Panc1 (cell line): ENCODE data around the gene NR1I3. TPM values are rescaled to one million over a fixed set of nuclear protein-coding genes. Genes with fewer than 3 reads are reported as not detected.

Source experiments
- ATAC-seq: fragments of 200-7000 bp; cut with Tn5 transposase; 2 replicates; pipeline ENCODE4 v1.9.1; 2020; ENCODE audit warnings: mild to moderate bottlenecking, moderate library complexity
- BruUV-seq: library from RNA; stranded (reverse); fragments of 400-500 nt; replicated peaks from 2 replicates; lab custom pipeline; 2021; lab: Mats Ljungman, UMichigan
- CTCF ChIA-PET: fragments of 300-600 bp; sonication (Branson Sonifier 250); formaldehyde crosslinking; loops from one replicate; lab custom pipeline; 2022; ENCODE audit warnings: antibody characterized with exemption; lab: Charles Lee
- POLR2A ChIA-PET: fragments of 300-600 bp; sonication (Branson Sonifier 250); formaldehyde crosslinking; loops from one replicate; lab custom pipeline; 2022; ENCODE audit warnings: antibody characterized with exemption; lab: Charles Lee
- DNase-seq: peaks from one replicate; pipeline ENCODE4 v3.0.0-alpha.2; 2010; ENCODE audit warnings: low read depth, low spot score
- H3K27ac ChIP-seq: 2 replicates; pipeline ENCODE4 v1.5.1; 2011; ENCODE audit warnings: mild to moderate bottlenecking, low read length, inconsistent platforms
- H3K27me3 ChIP-seq: fragments of 200-500 bp; sonication (Bioruptor generic); 2 replicates; pipeline ENCODE4 v1.6.0; 2014; ENCODE audit warnings: low read length, inconsistent platforms; ENCODE audit not compliant: control insufficient read depth, insufficient read depth
- H3K36me3 ChIP-seq: fragments of 200-500 bp; sonication (Bioruptor generic); 2 replicates; pipeline ENCODE4 v1.5.1; 2014; ENCODE audit warnings: inconsistent platforms, mild to moderate bottlenecking, low read length, moderate library complexity; ENCODE audit not compliant: control insufficient read depth, insufficient read depth
- H3K4me1 ChIP-seq: 2 replicates; pipeline ENCODE4 v1.5.1; 2011; ENCODE audit warnings: inconsistent platforms, mild to moderate bottlenecking, low read length, moderate library complexity; ENCODE audit not compliant: control insufficient read depth, insufficient read depth
- H3K4me3 ChIP-seq, 2 experiments: 2 replicates each; pipeline ENCODE4 v1.5.1; 2011 to 2012; ENCODE audit warnings: low read depth in 2 of 2, low read length in 2 of 2, mild to moderate bottlenecking in 2 of 2, inconsistent platforms in 1 of 2, moderate library complexity in 1 of 2
- H3K9me3 ChIP-seq: fragments of 200-500 bp; sonication (Bioruptor generic); 2 replicates; pipeline ENCODE4 v1.5.1; 2014; ENCODE audit warnings: low read depth, mild to moderate bottlenecking, inconsistent platforms, low read length, moderate library complexity; ENCODE audit not compliant: control insufficient read depth, insufficient read depth
- CTCF ChIP-seq: fragments of 450-650 bp; IDR thresholded peaks from 2 replicates; pipeline ENCODE4 v1.5.1; 2017; ENCODE audit warnings: mild to moderate bottlenecking
- POLR2AphosphoS5 ChIP-seq: IDR thresholded peaks from 2 replicates; pipeline ENCODE4 v1.6.1; 2012; ENCODE audit warnings: mild to moderate bottlenecking, low read depth, low read length, moderate library complexity
- REST ChIP-seq, 2 experiments: IDR thresholded peaks; 2 replicates each; pipeline ENCODE4 v1.6.1; 2011 to 2012; ENCODE audit warnings: low read depth in 2 of 2, control low read depth in 1 of 2, low read length in 1 of 2, mild to moderate bottlenecking in 1 of 2, moderate library complexity in 1 of 2; ENCODE audit not compliant: insufficient read depth in 1 of 2
- SIN3A ChIP-seq: IDR thresholded peaks from 2 replicates; pipeline ENCODE4 v1.6.1; 2012; ENCODE audit warnings: low read depth, mild to moderate bottlenecking, low read length, moderate library complexity, borderline replicate concordance; ENCODE audit not compliant: insufficient read depth
- TCF7L2 ChIP-seq: IDR thresholded peaks from 2 replicates; pipeline ENCODE4 v1.6.1; 2011; ENCODE audit warnings: mild to moderate bottlenecking, low read depth, low read length, inconsistent platforms
- in situ Hi-C: cut with HindIII; loops from 2 replicates; pipeline ENCODE4 v1.10.0; 2016; ENCODE audit warnings: low sequenced_read_pairs, low pct_unique_long_range_greater_than_20kb
- intact Hi-C: fragments of 100-400 bp; cut with micrococcal nuclease; formaldehyde crosslinking; loops from one replicate; pipeline ENCODE4 v1.10.0; 2022; ENCODE audit not compliant: unreplicated experiment
- total RNA-seq: library from RNA; stranded (reverse); gene quantifications from one replicate; pipeline ENCODE4 v1.2.1, GENCODE V29; 2021; ENCODE audit not compliant: unreplicated experiment

Gene NR1I3
- total RNA-seq, 1 experiment from 2014 or later, result not detected

- DNase-seq, result no peak
- in situ Hi-C loops, result loop anchor here (25.0 kb wide), 1 partner anchor 163 kb away; no protein-coding TSS in a partner anchor
- peaks cover 2% of the 10 kb centered on the region; the same call in 1 of the 2 replicates for H3K36me3 ChIP-seq
- ChIA-PET CTCF (no interaction called here), POLR2A (interaction anchor here (1.6 kb wide), 1 partner anchor 22 kb away, joined by 11 read pairs; the partner anchor contains the start of gene NDUFS2)
- intact Hi-C loops, result no loop called here
- no peak for ATAC-seq
- no TSS peak for BruUV-seq
- H3K27ac ChIP-seq, result no peak overlapping the region
- peaks cover 19% of the 10 kb centered on the region for H3K4me1 ChIP-seq
- H3K27me3 ChIP-seq, result no peaks in the 10 kb centered on the region
- H3K4me3 ChIP-seq, result no peak overlapping the region
- H3K9me3 ChIP-seq, result no peaks in the 10 kb centered on the region
- no peak for TF ChIP-seq SIN3A
- no peak for TF ChIP-seq REST (IDR thresholded peaks at IDR 0.05; ENCODE audit: insufficient read depth in 1 of 2, low read depth in 2 of 2, low read length in 1 of 2)
- no peak for TF ChIP-seq TCF7L2
- no peak for TF ChIP-seq POLR2AphosphoS5
- TF ChIP-seq CTCF, result no peak
These were observed 14.0 kb downstream of the NR1I3 start for GRCh38 chr1:161223805-161224694.

GRCh38 chr1:161222175-161223019, 15.6 kb downstream of the NR1I3 start:
- BruUV-seq, result no TSS peak
- H3K4me1 ChIP-seq, result peaks cover 15% of the 10 kb centered on the region
- no peak overlapping the region for H3K4me3 ChIP-seq
- intact Hi-C loops (no loop called here), in situ Hi-C loops (loop anchor here (25.0 kb wide), 1 partner anchor 165 kb away; no protein-coding TSS in a partner anchor)
- no peak overlapping the region for H3K27ac ChIP-seq
- ChIA-PET POLR2A (interaction anchor here (0.5 kb wide), 1 partner anchor 779 kb away, joined by 18 read pairs; no protein-coding TSS in a partner anchor), CTCF (no interaction called here)
- no peaks in the 10 kb centered on the region for H3K27me3 ChIP-seq
- H3K9me3 ChIP-seq, result no peaks in the 10 kb centered on the region
- no peak for TF ChIP-seq REST (IDR thresholded peaks at IDR 0.05; ENCODE audit: insufficient read depth in 1 of 2, low read depth in 2 of 2, low read length in 1 of 2)
- TF ChIP-seq SIN3A, result no peak
- TF ChIP-seq CTCF, result no peak
- no peak for TF ChIP-seq TCF7L2
- TF ChIP-seq POLR2AphosphoS5, result no peak
- no peak for DNase-seq
- peaks cover 2% of the 10 kb centered on the region; the same call in 1 of the 2 replicates for H3K36me3 ChIP-seq
- ATAC-seq, result no peak
